ENCODE results near the gene CFAP210.

DNA sequence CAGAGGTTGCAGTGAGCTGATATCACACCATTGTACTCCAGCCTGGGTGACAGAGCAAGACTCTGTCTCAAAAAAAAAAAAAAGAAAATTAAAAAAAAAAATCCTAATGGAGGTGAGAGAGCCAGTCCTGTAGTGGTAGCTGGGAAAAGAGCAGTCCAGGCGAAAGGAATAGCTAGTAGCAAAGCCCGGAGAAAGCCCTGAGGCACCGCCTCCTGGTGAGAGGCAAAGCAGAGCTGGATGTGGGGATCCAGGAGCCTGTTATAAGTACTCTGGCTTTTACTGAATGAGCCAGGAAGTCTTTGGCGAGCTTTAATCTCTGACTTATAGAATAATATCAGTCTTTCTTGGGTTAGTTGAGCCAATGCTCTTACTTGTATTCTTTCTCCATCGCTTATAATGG is 32.9 kb upstream of the CFAP210 start:
- TF ChIP-seq, protein P1, sequence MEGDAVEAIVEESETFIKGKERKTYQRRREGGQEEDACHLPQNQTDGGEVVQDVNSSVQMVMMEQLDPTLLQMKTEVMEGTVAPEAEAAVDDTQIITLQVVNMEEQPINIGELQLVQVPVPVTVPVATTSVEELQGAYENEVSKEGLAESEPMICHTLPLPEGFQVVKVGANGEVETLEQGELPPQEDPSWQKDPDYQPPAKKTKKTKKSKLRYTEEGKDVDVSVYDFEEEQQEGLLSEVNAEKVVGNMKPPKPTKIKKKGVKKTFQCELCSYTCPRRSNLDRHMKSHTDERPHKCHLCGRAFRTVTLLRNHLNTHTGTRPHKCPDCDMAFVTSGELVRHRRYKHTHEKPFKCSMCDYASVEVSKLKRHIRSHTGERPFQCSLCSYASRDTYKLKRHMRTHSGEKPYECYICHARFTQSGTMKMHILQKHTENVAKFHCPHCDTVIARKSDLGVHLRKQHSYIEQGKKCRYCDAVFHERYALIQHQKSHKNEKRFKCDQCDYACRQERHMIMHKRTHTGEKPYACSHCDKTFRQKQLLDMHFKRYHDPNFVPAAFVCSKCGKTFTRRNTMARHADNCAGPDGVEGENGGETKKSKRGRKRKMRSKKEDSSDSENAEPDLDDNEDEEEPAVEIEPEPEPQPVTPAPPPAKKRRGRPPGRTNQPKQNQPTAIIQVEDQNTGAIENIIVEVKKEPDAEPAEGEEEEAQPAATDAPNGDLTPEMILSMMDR (IDR thresholded peaks at IDR 0.05): no peak
- no peak for TF ChIP-seq POLR2A (IDR thresholded peaks at IDR 0.05; ENCODE audit: low read length)
- TF ChIP-seq KDM1A (IDR thresholded peaks at IDR 0.05; ENCODE audit: low read depth): no peak
- TF ChIP-seq MAFK (IDR thresholded peaks at IDR 0.05; ENCODE audit: partially characterized antibody): no peak
- TF ChIP-seq, protein P2, sequence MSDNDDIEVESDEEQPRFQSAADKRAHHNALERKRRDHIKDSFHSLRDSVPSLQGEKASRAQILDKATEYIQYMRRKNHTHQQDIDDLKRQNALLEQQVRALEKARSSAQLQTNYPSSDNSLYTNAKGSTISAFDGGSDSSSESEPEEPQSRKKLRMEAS (IDR thresholded peaks at IDR 0.05): no peak
- no peak for TF ChIP-seq RFX5 (IDR thresholded peaks at IDR 0.05)
- no peak for TF ChIP-seq RNF2 (IDR thresholded peaks at IDR 0.05; ENCODE audit: borderline replicate concordance, low read depth)
- no peak for TF ChIP-seq RCOR1 (IDR thresholded peaks at IDR 0.05; ENCODE audit: low read depth, low read length)
